Measurements from ENCODE around the gene MAP2K4.
A peak's percentile ranks its signal among the peaks of the same experiment; 100 is the strongest.

The MAP2K4 gene

GRCh38 chr17:12037970-12038369 is 17.3 kb downstream of the MAP2K4 start:
- no peak for DNase-seq

GRCh38 chr17:12040478-12040877 is 19.8 kb downstream of the MAP2K4 start:
- DNase-seq: no peak

- DNase-seq: peak in 1 of 56 donors; percentile 0
Observed at GRCh38 chr17:12041312-12041711, 20.6 kb downstream of the MAP2K4 start.

- no peak for DNase-seq
Observed at GRCh38 chr17:12043702-12044101, 23.0 kb downstream of the MAP2K4 start.

- DNase-seq: no peak
Observed at GRCh38 chr17:12046786-12047185, 26.1 kb downstream of the MAP2K4 start.

GRCh38 chr17:12047681-12048376 is 27.2 kb downstream of the MAP2K4 start:
- no peak for DNase-seq

GRCh38 chr17:12048843-12049473 is 28.3 kb downstream of the MAP2K4 start:
- no peak for DNase-seq

- DNase-seq: no peak
Observed at GRCh38 chr17:12050646-12051225, 30.1 kb downstream of the MAP2K4 start.

- DNase-seq: no peak
Observed at GRCh38 chr17:12053552-12053951, 32.9 kb downstream of the MAP2K4 start.

GRCh38 chr17:12055889-12056288 is 35.2 kb downstream of the MAP2K4 start:
- DNase-seq: no peak

- no peak for DNase-seq
Observed at GRCh38 chr17:12057520-12057919, 36.8 kb downstream of the MAP2K4 start.

GRCh38 chr17:12058535-12058934 is 37.9 kb downstream of the MAP2K4 start:
- no peak for DNase-seq

- no peak for DNase-seq
Observed at GRCh38 chr17:12062249-12062648, 41.6 kb downstream of the MAP2K4 start.

- DNase-seq: no peak
Observed at GRCh38 chr17:12064395-12064794, 43.7 kb downstream of the MAP2K4 start.

GRCh38 chr17:12067485-12067884 is 46.8 kb downstream of the MAP2K4 start:
- no peak for DNase-seq

GRCh38 chr17:12068946-12069345 is 48.3 kb downstream of the MAP2K4 start:
- no peak for DNase-seq

- DNase-seq: no peak
Observed at GRCh38 chr17:12070561-12070960, 49.9 kb downstream of the MAP2K4 start.

GRCh38 chr17:12074346-12074745 is 53.7 kb downstream of the MAP2K4 start:
- DNase-seq: no peak

- DNase-seq: no peak
Observed at GRCh38 chr17:12077773-12078172, 57.1 kb downstream of the MAP2K4 start.

GRCh38 chr17:12078791-12079190 is 58.1 kb downstream of the MAP2K4 start:
- DNase-seq: no peak

GRCh38 chr17:12081720-12082119 is 61.0 kb downstream of the MAP2K4 start:
- no peak for DNase-seq

GRCh38 chr17:12085076-12085949 is 64.6 kb downstream of the MAP2K4 start:
- no peak for DNase-seq
